Activated T-helper 1 cell treated with anti-CD3 and anti-CD28 coated beads, Interleukin-2, amount 50 U/mL, for 16 hours (primary cell): ENCODE measurements around the gene NUDT1.

Source experiments
- DNase-seq, 2 donors: peaks; one replicate each; pipeline ENCODE4 v3.0.0-alpha.2; 2020; ENCODE audit warnings: low read depth in 1 of 2, low spot score in 1 of 2

Gene NUDT1

DNA sequence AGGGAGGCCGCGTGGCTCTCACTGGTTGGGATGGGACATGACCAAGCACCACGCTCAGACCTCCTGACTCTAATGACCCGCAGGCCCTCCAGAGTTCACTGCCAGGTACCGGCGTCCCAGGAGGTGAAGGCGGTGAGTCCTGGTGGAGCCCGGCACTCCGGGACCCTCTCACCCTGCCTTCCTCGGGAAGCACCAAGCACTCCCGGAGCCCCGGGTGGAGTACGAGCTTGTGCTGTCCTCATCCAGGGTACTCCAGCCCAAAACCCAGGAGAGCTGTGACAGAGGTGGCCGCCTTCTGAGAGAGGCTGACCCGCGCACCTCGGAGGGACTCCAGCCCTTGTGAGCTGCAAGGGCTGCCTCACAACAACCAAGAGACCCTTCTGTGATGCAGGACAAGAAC, 18.7 kb upstream of the NUDT1 start:
- DNase-seq, result no peak

DNA sequence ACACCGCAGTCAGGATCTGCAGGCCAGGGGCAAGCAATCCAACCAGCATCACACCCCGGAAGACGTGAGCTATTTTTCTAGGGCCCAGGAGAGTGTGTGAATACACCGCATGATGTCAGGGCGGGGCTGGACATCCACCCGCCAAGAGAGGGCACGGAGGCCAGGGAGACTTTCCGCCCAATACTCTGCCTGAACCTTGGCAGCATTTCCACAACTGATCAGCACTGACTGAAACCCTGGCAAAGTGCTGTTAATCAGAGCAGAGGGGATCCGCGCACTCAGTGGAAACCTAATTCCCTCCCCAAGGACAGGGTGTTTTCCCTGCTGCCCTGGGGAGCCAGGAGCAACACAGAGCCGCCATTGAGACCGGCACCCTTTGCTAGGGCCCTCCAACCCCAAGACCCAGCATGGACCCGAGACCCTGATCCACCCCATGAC, 17.5 kb upstream of the NUDT1 start:
- DNase-seq, result no peak

DNA sequence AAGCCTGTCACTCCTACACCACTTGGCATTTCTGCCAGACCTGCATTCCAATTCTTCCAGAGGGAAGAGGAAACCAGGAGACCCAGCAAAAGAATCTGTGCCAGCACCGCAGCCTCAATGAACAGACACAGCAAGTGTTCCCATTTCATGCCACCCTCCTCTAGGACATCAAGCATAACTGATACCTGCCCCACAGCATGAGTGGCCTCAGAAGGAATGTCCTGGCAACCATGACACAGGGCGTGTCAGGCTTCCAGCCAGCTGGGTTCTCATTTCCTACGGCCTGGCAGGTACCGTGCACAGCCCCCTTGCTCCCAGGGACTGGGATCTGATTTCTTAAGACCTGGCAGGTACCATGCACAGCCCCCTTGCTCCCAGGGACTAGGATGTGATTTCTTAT, 17.1 kb upstream of the NUDT1 start:
- no peak for DNase-seq

DNA sequence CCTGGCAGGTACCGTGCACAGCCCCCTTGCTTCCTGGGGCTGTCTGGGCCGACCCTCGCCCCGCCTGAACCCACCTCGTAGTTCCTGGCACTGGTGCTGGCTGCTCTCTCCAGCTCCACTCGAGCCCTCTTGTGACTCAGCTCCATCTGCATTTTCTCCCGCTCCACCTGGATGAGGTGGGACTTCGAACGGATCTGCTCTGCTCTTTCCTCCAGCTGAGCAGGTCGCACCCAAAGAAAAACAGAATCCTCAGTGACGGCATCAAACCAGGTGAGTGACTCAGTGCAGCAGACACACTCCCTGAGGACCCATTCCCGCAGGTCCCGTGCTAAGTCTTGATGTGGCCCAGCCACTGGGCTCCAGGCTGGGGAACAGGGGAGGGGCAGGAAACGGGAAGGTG, 16.7 kb upstream of the NUDT1 start:
- DNase-seq, result no peak

DNA sequence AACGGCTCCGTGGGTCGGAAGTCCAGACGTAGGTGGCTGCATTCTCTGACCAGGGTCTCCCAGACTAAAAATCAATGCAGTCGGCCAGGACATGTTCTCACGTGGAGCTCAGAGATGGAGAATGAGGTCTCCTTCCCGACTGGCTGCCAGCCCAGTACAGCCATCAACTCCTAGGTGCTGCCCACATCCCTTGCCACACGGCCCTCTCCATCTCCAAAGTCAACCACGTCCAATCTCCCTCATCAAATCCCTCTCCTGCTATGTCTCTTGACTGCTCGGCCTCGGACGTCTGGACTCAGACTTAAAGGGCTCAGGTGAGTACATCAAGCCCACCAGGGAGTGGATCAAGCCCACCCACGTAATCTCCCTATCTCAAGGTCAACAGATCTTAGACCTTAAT, 16.2 kb upstream of the NUDT1 start:
- no peak for DNase-seq

GRCh38 chr7:2227699-2228098, 14.3 kb upstream of the NUDT1 start:
- no peak for DNase-seq

DNA sequence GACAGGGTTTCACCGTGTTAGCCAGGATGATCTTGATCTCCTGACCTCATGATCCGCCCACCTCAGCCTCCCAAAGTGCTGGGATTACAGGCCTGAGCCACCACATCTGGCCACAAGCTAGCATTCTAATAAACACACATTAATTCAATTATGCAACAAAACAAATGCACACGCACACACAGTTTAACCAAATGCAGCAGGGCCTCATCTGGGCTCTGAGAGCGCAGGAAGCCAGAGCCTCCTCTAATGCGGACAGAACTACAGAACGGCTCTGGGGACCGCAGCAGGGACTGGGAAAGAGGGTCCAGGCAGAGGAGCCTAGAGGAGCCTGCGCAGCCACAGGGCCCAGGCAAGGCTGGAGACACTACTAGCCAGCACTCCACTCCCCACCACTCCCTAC, 13.1 kb upstream of the NUDT1 start:
- DNase-seq, result no peak

- DNase-seq, result no peak
These were observed 12.6 kb upstream of the NUDT1 start for GRCh38 chr7:2229467-2229866.

DNA sequence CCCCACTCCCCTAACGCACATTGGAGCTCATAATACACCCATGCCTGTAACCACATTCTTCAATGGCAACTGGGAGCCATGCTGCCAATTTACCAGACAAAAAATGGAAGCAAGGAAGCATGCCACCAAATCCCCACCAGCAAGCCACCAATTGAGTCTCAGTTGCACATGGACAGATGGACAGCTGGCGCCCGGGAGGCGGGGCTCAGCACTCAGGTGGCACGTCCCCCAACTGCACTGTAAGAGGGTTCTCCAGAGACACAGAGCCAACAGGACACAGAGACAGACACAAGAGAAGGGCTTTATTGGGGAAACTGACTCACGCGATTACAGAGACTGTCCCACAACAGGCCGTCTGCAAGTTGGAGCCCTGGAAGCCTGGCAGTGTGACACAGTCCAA, 11.8 kb upstream of the NUDT1 start:
- DNase-seq, result no peak

DNA sequence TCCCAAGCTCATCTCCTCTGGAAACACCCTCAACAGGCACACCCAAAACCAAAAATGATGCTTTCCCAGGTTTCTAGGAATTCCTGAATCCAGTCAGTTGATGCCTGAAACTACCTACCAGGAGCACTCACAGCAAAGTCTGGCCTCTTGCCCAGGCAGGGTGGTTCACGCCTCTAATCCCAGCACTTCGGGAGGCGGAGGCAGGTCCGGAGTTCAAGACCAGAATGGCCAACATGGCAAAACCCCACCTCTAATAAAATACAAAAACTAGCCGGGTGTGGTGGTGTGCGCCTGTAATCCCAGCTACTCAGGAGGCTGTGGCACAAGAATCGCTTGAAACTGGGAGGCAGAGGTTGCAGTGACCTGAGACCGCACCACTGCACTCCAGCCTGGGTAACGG, 11.1 kb upstream of the NUDT1 start:
- DNase-seq, result no peak

DNA sequence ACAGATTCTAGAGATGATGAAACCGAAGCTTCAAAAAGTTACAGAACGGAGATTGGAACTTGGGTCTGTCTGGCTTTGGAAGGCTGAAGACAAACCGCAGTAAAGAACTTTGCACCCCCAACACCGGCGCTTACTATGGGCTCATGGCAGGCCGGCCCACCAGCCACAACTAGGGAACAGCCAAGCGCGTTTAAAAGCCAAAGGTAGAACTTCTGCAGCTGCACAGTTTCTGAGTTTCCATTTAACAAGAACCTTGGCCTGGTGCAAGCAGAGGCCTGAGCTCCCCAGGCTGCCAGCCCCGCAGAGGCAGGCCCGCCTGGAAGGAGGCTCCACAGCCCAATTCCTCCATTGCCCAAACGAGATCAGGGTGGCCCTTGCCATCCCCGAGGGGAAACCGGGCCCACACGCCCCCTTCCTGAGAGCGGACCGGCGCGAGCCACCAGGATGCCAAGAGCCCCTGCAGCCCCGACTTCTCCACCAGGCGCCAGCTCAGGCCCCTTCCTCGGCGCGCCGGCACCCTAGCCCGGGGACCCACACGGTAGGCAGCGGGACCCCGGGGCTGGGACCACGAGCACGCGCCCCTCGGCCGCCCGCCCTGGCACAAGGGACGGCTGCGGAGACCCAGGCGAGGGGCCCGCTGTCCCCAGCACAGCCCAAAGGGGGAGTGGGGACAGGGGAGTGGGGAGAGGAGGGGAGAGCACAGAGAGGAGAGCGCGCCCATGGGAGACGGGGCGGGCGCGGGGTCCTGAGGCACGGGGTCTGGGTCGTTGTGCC, 9.8 kb upstream of the NUDT1 start:
- peak in 1 of 2 donors; percentile 8 for DNase-seq

- peak; percentile 73 to 77 for DNase-seq
These were observed 9.1 kb upstream of the NUDT1 start, which contains the start of gene MAD1L1 for GRCh38 chr7:2232766-2233520. TSS of gene MAD1L1 (minus strand) at chr7:2232945. CDS start at chr7:2230133, 2,812 bp downstream.

DNA sequence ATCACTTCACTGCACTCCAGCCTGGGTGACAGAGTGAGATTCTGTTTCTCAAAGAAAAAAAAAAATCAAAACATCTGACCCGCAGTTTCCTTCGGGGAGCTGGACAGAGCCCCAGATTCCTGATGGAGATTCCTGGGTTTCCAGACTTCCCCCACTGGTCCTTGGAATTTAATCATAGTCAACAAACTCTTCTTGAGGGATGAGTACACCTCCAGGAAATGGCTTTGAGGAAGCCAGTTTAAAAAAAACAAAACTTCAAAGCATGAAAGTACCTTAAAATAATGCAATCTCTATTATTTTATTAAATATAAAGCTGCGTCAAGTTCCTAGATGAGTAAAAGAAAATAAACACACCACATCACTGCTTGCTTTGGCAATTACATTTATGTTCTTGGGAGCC, 8.1 kb upstream of the NUDT1 start:
- DNase-seq, result no peak

DNA sequence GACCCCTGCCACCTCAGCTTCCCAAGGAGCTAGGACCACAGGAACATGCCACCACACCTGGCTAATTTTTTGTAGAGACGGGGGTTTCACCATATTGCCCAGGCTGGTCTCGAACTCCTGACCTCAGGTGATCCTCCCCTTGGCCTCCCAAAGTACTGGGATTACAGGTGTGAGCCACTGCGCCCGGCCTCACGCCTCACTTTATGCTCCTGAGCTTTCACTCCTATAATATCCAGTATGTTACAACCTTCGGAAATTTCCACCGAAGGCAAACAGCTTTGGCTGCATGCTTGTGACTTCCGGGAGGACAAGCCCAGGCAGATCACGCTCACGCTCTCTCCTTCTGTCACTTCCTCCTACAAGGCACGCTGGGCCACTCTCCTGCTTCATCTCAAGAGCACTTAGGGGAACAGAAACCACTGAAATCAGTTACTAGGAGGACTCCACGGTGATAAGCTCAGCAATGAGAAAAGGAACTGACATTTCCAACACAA, 4.9 kb upstream of the NUDT1 start:
- no peak for DNase-seq

DNA sequence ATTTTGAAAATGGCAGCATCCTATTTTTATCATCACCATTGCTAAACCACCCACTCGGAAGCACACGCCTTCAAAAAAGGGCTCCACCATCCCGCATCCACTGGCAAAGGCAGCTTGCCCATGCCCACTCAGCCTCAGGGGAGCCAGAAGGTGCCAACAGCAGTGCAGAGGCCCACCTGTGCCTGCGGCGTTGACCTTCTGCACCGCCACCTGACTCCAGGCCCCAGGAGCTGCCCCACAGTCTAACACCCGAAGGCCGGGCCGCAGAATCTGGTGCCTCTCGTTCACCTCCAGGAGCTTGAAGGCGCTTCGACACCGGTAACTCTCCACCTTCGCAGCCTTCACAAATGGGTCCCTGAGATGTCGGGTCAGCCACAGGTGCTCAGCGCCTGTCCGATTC, 2.8 kb upstream of the NUDT1 start:
- DNase-seq, result no peak

DNA sequence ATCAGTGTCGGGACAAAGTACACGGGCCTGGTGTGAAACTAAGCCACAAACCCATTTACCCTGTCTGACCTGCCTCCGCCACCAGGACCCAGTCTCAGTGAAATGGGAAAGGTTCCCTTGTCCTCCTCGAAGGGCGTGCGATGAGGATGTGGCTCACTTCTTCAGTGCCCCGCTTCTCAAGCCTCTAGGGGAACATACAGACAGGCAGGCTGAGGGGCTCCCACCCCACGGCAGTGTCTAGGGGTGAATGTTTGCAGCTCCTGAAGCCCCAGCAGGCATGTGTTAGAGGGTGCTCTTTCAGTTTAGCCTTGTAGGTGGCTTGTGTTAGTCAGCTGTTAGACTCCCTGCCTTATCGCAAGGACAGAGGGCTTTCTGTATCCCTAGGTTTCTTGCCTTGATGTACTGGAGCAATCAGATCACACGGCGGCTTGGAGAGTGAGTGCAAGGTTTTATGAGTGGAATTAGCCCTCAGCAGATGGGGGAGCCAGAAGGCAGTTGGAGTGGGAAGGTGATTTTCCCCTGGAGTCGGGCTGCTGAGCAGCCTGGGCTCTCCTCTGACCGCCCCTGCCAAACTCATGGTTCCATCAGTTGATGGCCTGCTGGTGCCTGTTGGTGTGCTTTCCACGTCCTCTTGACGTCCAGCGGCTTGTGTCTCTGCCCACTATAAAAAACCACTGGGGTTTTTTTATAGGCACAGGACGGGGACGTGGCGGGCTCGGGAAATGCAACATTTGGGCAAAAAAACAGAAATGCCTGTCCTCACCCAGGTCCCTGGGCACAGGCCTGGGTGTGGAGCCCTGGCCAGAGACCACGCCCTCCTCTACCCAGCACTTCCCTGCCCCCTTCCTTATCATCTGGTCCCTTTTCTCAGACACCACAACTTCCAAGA, 759 bp downstream of the NUDT1 start:
- DNase-seq, result no peak

DNA sequence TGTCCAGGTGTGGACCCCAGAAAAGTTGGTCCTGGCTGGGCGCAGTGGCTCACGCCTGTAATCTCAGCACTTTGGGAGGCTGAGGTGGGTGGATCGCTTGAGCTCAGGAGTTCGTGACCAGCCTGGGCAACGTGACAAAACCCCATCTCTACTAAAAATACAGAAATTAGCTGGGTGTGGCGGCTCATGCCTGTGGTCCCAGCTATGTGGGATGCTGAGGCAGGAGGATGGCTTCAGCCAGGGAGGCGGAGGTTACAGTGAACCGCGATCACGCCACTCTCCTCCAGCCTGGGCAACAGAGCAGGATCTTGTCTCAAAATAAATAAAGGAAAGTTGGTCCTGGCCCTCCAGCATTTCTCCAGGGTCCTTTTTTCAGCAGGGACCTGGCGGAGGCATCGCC, 1.4 kb downstream of the NUDT1 start:
- no peak for DNase-seq

DNA sequence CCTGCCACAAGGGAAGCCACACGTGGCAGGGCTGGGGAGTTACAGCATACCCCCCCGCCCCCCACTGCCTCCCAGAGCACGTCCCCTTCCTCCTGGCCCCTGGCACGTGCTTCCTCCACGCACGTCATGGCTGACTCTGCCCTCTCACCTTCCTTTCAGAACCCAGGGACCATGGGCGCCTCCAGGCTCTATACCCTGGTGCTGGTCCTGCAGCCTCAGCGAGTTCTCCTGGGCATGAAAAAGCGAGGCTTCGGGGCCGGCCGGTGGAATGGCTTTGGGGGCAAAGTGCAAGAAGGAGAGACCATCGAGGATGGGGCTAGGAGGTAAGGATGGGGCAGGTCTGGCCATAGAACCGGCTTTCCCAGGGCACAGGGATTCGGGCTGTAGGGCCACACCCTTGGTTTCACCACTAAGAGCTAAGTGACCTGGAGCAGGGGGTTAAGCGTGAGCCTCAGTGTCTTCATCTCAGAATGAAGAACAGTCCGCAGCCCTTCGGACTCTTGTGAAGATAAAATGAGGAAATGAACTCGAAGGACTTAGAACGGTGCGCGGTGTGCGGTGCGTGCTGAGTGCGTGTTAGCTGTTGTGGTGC, 2.5 kb downstream of the NUDT1 start:
- no peak for DNase-seq

DNA sequence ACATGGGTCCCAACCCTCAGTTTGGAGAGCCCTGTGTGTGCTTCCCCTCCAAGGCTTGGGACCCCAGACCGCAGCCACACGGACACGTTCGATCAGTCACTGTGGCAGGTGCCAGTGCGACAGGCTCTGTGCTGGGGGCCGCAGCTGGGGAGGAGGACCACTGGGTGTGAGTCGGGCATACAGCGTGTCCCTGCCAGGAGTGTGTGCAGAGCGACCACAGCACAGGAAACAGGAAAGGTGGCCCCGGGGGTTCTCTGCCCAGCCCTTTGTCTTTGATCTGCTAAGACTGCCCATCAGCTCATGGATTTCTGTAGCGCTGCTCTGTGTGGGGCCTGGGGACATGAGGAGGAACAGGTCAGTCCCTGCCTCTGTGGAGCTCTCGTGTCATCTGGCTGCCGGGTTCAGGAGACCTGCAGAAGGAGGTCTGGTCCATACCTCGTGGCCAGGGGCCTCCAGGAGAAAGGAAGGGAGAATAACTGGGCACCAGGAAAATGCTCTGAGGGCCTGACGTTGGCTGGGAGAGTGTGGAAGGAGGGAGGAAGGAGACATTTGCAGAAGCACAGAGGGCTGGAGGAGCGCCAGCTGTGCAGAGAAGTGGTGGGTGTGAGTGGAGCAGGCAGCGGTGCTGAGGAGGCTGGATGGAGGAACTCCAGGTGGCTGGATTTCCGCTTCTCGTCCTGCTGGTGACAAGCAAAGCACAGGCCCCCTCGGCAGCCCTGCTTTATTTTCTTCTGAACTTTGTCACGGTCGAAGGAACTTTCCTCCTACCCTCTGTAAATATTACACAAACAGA, 4.1 kb downstream of the NUDT1 start:
- no peak for DNase-seq
